ENCODE measurements around the gene PFAS. TPM values are rescaled to one million over a fixed set of nuclear protein-coding genes. Genes with fewer than 3 reads are reported as not detected.

PFAS gene
- total RNA-seq, 4 donors from 2014 or later, result 8.7 to 23.0 (median 17.9) TPM

DNA sequence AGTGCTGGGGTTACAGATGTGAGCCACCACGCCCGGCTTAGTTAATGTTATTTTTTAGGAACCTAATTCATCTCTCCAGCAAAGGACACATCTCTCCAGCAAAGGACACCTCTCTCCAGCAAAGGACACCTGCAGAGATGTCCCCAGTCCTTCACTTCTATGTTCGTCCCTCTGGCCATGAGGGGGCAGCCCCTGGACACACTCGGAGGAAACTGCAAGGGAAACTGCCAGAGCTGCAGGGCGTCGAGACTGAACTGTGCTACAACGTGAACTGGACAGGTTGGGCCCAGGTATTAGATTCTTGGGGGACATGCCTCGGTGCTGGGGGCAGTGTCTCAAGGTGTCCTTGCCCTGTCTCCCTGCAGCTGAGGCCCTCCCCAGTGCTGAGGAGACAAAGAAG is 4.7 kb downstream of the PFAS start:
- peaks cover 9 to 59% (median 27%) of the 10 kb centered on the region in 3 donors for H3K36me3 ChIP-seq
- intact Hi-C loops (cut with DNase I), result loop anchor here (5.0 kb wide), 1 partner anchor 34 kb away; the partner anchor contains the start of gene RANGRF
- H3K27ac ChIP-seq, result no peak overlapping the region
- no peak overlapping the region for H3K4me3 ChIP-seq
- no peak for TF ChIP-seq POLR2A (IDR thresholded peaks at IDR 0.05)
- TF ChIP-seq, protein P1, sequence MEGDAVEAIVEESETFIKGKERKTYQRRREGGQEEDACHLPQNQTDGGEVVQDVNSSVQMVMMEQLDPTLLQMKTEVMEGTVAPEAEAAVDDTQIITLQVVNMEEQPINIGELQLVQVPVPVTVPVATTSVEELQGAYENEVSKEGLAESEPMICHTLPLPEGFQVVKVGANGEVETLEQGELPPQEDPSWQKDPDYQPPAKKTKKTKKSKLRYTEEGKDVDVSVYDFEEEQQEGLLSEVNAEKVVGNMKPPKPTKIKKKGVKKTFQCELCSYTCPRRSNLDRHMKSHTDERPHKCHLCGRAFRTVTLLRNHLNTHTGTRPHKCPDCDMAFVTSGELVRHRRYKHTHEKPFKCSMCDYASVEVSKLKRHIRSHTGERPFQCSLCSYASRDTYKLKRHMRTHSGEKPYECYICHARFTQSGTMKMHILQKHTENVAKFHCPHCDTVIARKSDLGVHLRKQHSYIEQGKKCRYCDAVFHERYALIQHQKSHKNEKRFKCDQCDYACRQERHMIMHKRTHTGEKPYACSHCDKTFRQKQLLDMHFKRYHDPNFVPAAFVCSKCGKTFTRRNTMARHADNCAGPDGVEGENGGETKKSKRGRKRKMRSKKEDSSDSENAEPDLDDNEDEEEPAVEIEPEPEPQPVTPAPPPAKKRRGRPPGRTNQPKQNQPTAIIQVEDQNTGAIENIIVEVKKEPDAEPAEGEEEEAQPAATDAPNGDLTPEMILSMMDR (IDR thresholded peaks at IDR 0.05), result no peak
- no peaks in the 10 kb centered on the region for H3K9me3 ChIP-seq
- no peaks in the 10 kb centered on the region for H3K27me3 ChIP-seq
- WGBS, 2 donors, result 82 to 83% methylated on average over 3 to 4 of the region's 8 CpGs
- H3K4me1 ChIP-seq, result peaks cover 0 to 14% (median 7%) of the 10 kb centered on the region in 3 donors
- DNase-seq, result no peak

DNA sequence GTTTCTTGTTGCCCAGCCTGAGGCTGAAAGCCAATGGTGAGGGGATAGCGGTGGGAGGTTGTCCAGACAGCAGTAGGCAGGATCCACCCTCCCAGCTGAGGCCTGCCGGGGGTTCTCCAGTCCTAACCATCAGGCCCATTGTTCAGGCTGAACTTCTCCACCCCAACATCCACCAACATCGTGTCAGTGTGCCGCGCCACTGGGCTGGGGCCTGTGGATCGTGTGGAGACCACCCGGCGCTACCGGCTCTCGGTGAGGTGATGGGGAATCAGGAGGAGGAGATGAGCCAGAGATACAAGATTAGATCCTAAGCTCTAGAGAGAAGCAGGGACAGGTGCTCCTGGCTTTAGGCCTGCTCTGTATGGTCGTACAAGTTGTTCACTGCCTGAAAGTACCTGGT is 5.8 kb downstream of the PFAS start:
- Histone ChIP-seq H3K4me1 (peaks cover 0 to 6% (median 2%) of the 10 kb centered on the region in 3 donors), H3K4me3 (no peak overlapping the region), H3K27ac (no peak overlapping the region), H3K27me3 (no peaks in the 10 kb centered on the region), H3K9me3 (no peaks in the 10 kb centered on the region), H3K36me3 (peaks cover 9 to 70% (median 27%) of the 10 kb centered on the region in 3 donors)
- 92 to 94% methylated on average over 5 to 10 of the region's 11 CpGs for WGBS, 2 donors
- intact Hi-C loops (cut with DNase I), result loop anchor here (5.0 kb wide), 1 partner anchor 32 kb away; the partner anchor contains the start of gene RANGRF
- DNase-seq, result no peak
- TF ChIP-seq POLR2A (IDR thresholded peaks at IDR 0.05), result no peak
- TF ChIP-seq, protein P1 (IDR thresholded peaks at IDR 0.05), result no peak

- H3K27ac ChIP-seq, result no peak overlapping the region
- H3K36me3 ChIP-seq, result peaks cover 9 to 76% (median 27%) of the 10 kb centered on the region in 3 donors
- TF ChIP-seq POLR2A (IDR thresholded peaks at IDR 0.05), result no peak
- TF ChIP-seq, protein P1 (IDR thresholded peaks at IDR 0.05), result no peak
- H3K9me3 ChIP-seq, result no peaks in the 10 kb centered on the region
- DNase-seq, result no peak
- intact Hi-C loops (cut with DNase I), result no loop called here
- WGBS, 2 donors, result 89 to 98% methylated on average over 5 to 6 of the region's 9 CpGs
- H3K27me3 ChIP-seq, result no peaks in the 10 kb centered on the region
- H3K4me3 ChIP-seq, result no peak overlapping the region
- H3K4me1 ChIP-seq, result peaks cover 0 to under 1% (median 0%) of the 10 kb centered on the region in 3 donors
Observed at GRCh38 chr17:8255499-8255898, 6.4 kb downstream of the PFAS start.

GRCh38 chr17:8256291-8256690 is 7.2 kb downstream of the PFAS start:
- peaks cover 9 to 84% (median 27%) of the 10 kb centered on the region in 3 donors for H3K36me3 ChIP-seq
- H3K27me3 ChIP-seq, result no peaks in the 10 kb centered on the region
- no peak for DNase-seq

DNA sequence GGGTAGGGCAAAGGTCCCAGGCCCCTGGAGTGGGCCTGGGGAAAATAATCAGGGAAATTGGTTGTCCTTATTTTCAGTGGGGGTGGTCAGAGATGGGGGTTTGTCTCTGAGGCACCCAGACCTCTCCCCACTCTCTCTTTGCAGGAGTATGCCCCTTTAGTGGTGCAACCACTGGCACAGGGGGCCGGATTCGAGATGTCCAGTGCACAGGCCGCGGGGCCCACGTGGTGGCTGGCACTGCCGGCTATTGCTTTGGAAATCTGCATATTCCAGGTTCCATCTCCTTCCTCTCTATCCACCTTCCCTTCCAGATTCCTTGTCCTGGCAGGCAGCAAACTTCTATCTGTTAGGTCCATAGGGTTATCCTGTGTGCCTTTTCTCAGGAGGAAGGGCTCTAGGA is 7.6 kb downstream of the PFAS start:
- Histone ChIP-seq H3K4me1 (no peaks in the 10 kb centered on the region), H3K27ac (no peak overlapping the region), H3K9me3 (no peaks in the 10 kb centered on the region), H3K4me3 (no peak overlapping the region), H3K36me3 (peaks cover 9 to 88% (median 27%) of the 10 kb centered on the region in 3 donors), H3K27me3 (no peaks in the 10 kb centered on the region)
- intact Hi-C loops (cut with DNase I), result no loop called here
- 97% methylated on average over 6 of the region's 6 CpGs; no CpG with 5 or more reads in 1 of the 2 donors for WGBS, 2 donors
- TF ChIP-seq, protein P1 (IDR thresholded peaks at IDR 0.05), result no peak
- TF ChIP-seq POLR2A (IDR thresholded peaks at IDR 0.05), result no peak
- DNase-seq, result no peak

More at GRCh38 chr17:8256291-8256690, 7.2 kb downstream of the PFAS start:
- H3K9me3 ChIP-seq, result no peaks in the 10 kb centered on the region
- H3K4me1 ChIP-seq, result no peaks in the 10 kb centered on the region
- WGBS, 2 donors, result 92% methylated on average over 2 of the region's 10 CpGs; no CpG with 5 or more reads in 1 of the 2 donors
- H3K4me3 ChIP-seq, result no peak overlapping the region
- no peak overlapping the region for H3K27ac ChIP-seq
- intact Hi-C loops (cut with DNase I), result no loop called here
- no peak for TF ChIP-seq POLR2A (IDR thresholded peaks at IDR 0.05)
- TF ChIP-seq, protein P1 (IDR thresholded peaks at IDR 0.05), result no peak

Measured in esophagus squamous epithelium (tissue), 5 donors.